K562 (cell line): ENCODE results near the gene ZFYVE28. TPM values are rescaled to one million over a fixed set of nuclear protein-coding genes. Genes with fewer than 3 reads are reported as not detected.

Experiments used
- ATAC-seq: fragments of 200-7000 bp; cut with Tn5 transposase; 3 replicates; pipeline ENCODE4 v1.9.1; 2020; ENCODE audit warnings: moderate library complexity
- BruUV-seq: library from RNA; stranded (reverse); fragments of 400-500 nt; replicated peaks from 2 replicates; lab custom pipeline; 2021; lab: Mats Ljungman, UMichigan
- CTCF ChIA-PET: fragments of 300-600 bp; formaldehyde crosslinking; extraction: SDS; loops from one replicate; lab custom pipeline; 2021; ENCODE audit warnings: low intra/inter-chr PET ratio; lab: Yijun Ruan, JAX
- POLR2A ChIA-PET: fragments of 300-600, 350-650 bp; sonication (Branson Sonifier 250); formaldehyde crosslinking; extraction: SDS; loops from one replicate; lab custom pipeline; 2021; ENCODE audit warnings: antibody characterized with exemption, inconsistent platforms; lab: Yijun Ruan, JAX
- DNase-seq, 4 experiments: peaks; one replicate each; pipeline versions ENCODE4 v3.0.0 to v3.0.0-alpha.2; 2011 to 2018; ENCODE audit warnings: low spot score in 3 of 4, mixed read lengths in 3 of 4; ENCODE audit errors: extremely low read depth in 1 of 4
- FAIRE-seq: peaks from 2 replicates; lab custom pipeline; 2011; peaks lifted over from hg19 to GRCh38; lab: Jason Lieb, UNC
- H2AFZ ChIP-seq: 2 replicates; pipeline ENCODE4 v1.6.0; 2011; ENCODE audit warnings: low read depth, low read length, control low read depth, inconsistent platforms
- H3K27ac ChIP-seq: fragments of 200-600 bp; 3 replicates; pipeline ENCODE4 v1.8.0; 2011; ENCODE audit warnings: low read depth, mild to moderate bottlenecking, control low read depth, inconsistent platforms, low read length, moderate library complexity, mixed read lengths; ENCODE audit errors: extremely low read depth
- H3K27me3 ChIP-seq, 2 experiments: fragments of 300-600 bp in 1 of 2; 2 replicates in 1 of 2; 3 replicates in 1 of 2; pipeline versions ENCODE4 v1.6.0 to v1.8.0; 2011; ENCODE audit warnings: inconsistent platforms in 2 of 2, low read length in 2 of 2, mild to moderate bottlenecking in 1 of 2, mixed read lengths in 1 of 2, moderate library complexity in 1 of 2; ENCODE audit not compliant: control insufficient read depth in 2 of 2, insufficient read depth in 2 of 2
- H3K36me3 ChIP-seq: fragments of 300-600 bp; 3 replicates; pipeline ENCODE4 v1.8.0; 2011; ENCODE audit warnings: mild to moderate bottlenecking, low read length, inconsistent platforms; ENCODE audit not compliant: control insufficient read depth, insufficient read depth
- H3K4me1 ChIP-seq, 2 experiments: fragments of 200-600 bp in 1 of 2; replicated peaks in 1 of 2; 2 replicates in 1 of 2; 3 replicates in 1 of 2; pipeline versions ENCODE4 v1.5.1 to v1.8.0; 2011; ENCODE audit warnings: inconsistent platforms in 2 of 2, low read length in 2 of 2, mild to moderate bottlenecking in 1 of 2, mixed read lengths in 1 of 2, moderate library complexity in 1 of 2; ENCODE audit not compliant: control insufficient read depth in 2 of 2, insufficient read depth in 2 of 2
- H3K4me2 ChIP-seq: 2 replicates; pipeline ENCODE4 v1.6.1; 2011; ENCODE audit warnings: low read length, control low read depth, inconsistent platforms, mixed read lengths; ENCODE audit not compliant: insufficient read depth
- H3K4me3 ChIP-seq: fragments of 200-600 bp; sonication (generic), shearing (Covaris generic); 2 replicates; pipeline ENCODE4 v1.5.1; 2016; ENCODE audit warnings: control low read depth, inconsistent platforms
- H3K79me2 ChIP-seq: fragments of 200-600 bp; 3 replicates; pipeline ENCODE4 v1.8.0; 2011; ENCODE audit warnings: low read length, inconsistent platforms; ENCODE audit not compliant: control insufficient read depth, insufficient read depth
- H3K9ac ChIP-seq, 2 experiments: 2 replicates each; pipeline versions ENCODE4 v1.6.0 to v1.6.1; 2011; ENCODE audit warnings: low read depth in 2 of 2, low read length in 2 of 2, control low read depth in 1 of 2, inconsistent platforms in 1 of 2, mild to moderate bottlenecking in 1 of 2, mixed read lengths in 1 of 2; ENCODE audit not compliant: insufficient read depth in 1 of 2
- H3K9me1 ChIP-seq: one replicate; pipeline ENCODE4 v1.6.0; 2011; ENCODE audit warnings: inconsistent platforms, mild to moderate bottlenecking, low read length, moderate library complexity; ENCODE audit not compliant: control insufficient read depth, insufficient read depth
- H3K9me3 ChIP-seq: replicated peaks from 2 replicates; pipeline ENCODE4 v1.5.1; 2011; ENCODE audit warnings: low read depth, low read length, inconsistent platforms; ENCODE audit not compliant: control insufficient read depth, insufficient read depth
- H4K20me1 ChIP-seq: replicated peaks from 2 replicates; pipeline ENCODE4 v1.6.1; 2011; ENCODE audit warnings: low read length, inconsistent platforms, mixed read lengths; ENCODE audit not compliant: control insufficient read depth, insufficient read depth
- EGR1 ChIP-seq: fragments of 450-650 bp; conservative IDR thresholded peaks from 2 replicates; pipeline ENCODE4 v1.6.1; 2017; ENCODE audit warnings: mild to moderate bottlenecking
- KLF13 ChIP-seq: fragments of 450-650 bp; IDR thresholded peaks from 2 replicates; pipeline ENCODE4 v1.6.1; 2016; ENCODE audit warnings: missing genetic modification characterization, low read depth, mild to moderate bottlenecking, missing compliant biosample characterization, moderate library complexity, borderline replicate concordance
- L3MBTL2 ChIP-seq: fragments of 450-650 bp; IDR thresholded peaks from 2 replicates; pipeline ENCODE4 v1.6.1; 2016; ENCODE audit warnings: mild to moderate bottlenecking, moderate library complexity
- PTTG1 ChIP-seq: fragments of 450-650 bp; IDR thresholded peaks from 2 replicates; pipeline ENCODE4 v1.6.1; 2016; ENCODE audit warnings: low read depth, mild to moderate bottlenecking, missing genetic modification characterization, missing compliant biosample characterization
- ZNF175 ChIP-seq: fragments of 200-800 bp; sonication (Bioruptor generic); IDR thresholded peaks from 2 replicates; pipeline ENCODE4 v1.6.1; 2016; ENCODE audit warnings: low read depth, mild to moderate bottlenecking, missing genetic modification characterization, missing compliant biosample characterization
- ZNF830 ChIP-seq: fragments of 250-450 bp; sonication (Bioruptor Pico); IDR thresholded peaks from 2 replicates; pipeline ENCODE4 v1.5.0; 2021; ENCODE audit warnings: mild to moderate bottlenecking
- WGBS: fragments of 100-300 bp; shearing (Covaris generic); methylation state at CpG from one replicate; pipeline ENCODE4 v1.1.6; 2016; ENCODE audit warnings: low coverage, mixed read lengths; ENCODE audit not compliant: insufficient coverage; ENCODE audit errors: missing lambda C conversion rate; 5-methylcytosine and 5-hydroxymethylcytosine counted together
- in situ Hi-C: fragments of 300-500 bp; cut with MboI; formaldehyde crosslinking; loops from 4 replicates; pipeline ENCODE4 v1.15.0; 2018; ENCODE audit warnings: inconsistent platforms, mixed read lengths
- intact Hi-C: fragments of 100-400 bp; cut with micrococcal nuclease; formaldehyde crosslinking; loops from 2 replicates; pipeline ENCODE4 v1.14.2; 2022
- polyA plus RNA-seq, 8 experiments: library from polyadenylated mRNA; depleted of rRNA in 4 of 8; stranded (reverse) in 5 of 8; unstranded in 3 of 8; fragments of >200 nt; fragmentation: Nextera tagmentation in 2 of 8; fragmentation: Illumina TruSeq in 1 of 8; extraction: Ambion mirVana in 2 of 8; extraction: Trizol in 1 of 8; gene quantifications; 2 replicates each; pipeline versions ENCODE4 v1.2.1 to v1.2.3, GENCODE V29; 2011 to 2014; ENCODE audit warnings: inconsistent platforms in 1 of 8, missing spikeins in 1 of 8
- total RNA-seq, 7 experiments: library from RNA; depleted of rRNA in 6 of 7; stranded (reverse); fragments of >200 nt in 6 of 7; fragmentation: Illumina TruSeq in 2 of 7; extraction: Trizol in 2 of 7; gene quantifications; 2 replicates each; pipeline versions ENCODE4 v1.2.1 to v1.2.3, GENCODE V29; 2011 to 2021; ENCODE audit warnings: low replicate concordance in 1 of 7
- TF ChIP-seq, protein P1 (sequence below): fragments of 450-650 bp; formaldehyde crosslinking; IDR thresholded peaks from 2 replicates; pipeline ENCODE4 v1.4.0; 2022; ENCODE audit warnings: missing genetic modification characterization

ZFYVE28 gene
- total and polyA plus RNA-seq, 9 of the 15 experiments (the other 6 are each of a cell fraction or from before 2014, with no cell fraction given) = 1.3 to 24.8 (median 8.9) TPM

DNA sequence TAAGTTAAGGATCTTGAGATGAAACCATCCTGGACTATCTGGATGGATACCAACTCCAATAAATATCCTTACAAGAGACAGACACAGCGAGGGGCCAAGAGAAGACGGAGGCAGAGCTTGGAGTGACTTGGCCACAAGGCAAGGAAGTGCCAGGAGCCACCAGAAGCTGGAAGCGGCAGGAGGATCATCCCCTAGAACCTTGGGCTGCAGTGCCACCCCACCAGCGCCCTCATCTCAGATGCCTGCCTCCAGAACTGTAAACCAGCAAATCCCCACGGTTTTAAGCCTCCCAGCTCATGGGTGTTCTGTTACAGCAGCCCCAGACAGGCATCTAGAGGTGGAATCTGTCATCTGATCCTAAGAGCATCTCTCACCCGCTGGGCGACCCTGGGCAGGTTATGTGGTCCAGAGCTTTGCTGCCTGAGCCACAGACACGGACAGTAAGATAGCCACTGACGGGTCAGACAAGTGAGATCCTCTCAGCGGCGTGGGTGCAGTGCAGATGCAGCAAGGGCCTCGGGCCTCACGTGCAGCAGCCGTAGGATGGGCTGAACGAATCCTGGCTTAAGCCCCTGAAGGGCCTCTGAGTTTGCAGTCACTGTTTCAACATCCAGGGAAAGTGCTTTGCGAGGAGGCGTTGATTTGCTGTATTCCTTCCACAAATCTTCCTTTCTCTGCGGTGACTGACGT lies 131.4 kb downstream of the ZFYVE28 start (continued):
- TF ChIP-seq, protein P1, sequence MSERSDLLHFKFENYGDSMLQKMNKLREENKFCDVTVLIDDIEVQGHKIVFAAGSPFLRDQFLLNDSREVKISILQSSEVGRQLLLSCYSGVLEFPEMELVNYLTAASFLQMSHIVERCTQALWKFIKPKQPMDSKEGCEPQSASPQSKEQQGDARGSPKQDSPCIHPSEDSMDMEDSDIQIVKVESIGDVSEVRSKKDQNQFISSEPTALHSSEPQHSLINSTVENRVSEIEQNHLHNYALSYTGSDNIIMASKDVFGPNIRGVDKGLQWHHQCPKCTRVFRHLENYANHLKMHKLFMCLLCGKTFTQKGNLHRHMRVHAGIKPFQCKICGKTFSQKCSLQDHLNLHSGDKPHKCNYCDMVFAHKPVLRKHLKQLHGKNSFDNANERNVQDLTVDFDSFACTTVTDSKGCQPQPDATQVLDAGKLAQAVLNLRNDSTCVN (CRISPR knock-in tag) = no peak
- TF ChIP-seq ZNF175 (CRISPR knock-in tag) = no peak
- no peak for TF ChIP-seq PTTG1
- no peak for TF ChIP-seq ZNF830 (CRISPR knock-in tag)

DNA sequence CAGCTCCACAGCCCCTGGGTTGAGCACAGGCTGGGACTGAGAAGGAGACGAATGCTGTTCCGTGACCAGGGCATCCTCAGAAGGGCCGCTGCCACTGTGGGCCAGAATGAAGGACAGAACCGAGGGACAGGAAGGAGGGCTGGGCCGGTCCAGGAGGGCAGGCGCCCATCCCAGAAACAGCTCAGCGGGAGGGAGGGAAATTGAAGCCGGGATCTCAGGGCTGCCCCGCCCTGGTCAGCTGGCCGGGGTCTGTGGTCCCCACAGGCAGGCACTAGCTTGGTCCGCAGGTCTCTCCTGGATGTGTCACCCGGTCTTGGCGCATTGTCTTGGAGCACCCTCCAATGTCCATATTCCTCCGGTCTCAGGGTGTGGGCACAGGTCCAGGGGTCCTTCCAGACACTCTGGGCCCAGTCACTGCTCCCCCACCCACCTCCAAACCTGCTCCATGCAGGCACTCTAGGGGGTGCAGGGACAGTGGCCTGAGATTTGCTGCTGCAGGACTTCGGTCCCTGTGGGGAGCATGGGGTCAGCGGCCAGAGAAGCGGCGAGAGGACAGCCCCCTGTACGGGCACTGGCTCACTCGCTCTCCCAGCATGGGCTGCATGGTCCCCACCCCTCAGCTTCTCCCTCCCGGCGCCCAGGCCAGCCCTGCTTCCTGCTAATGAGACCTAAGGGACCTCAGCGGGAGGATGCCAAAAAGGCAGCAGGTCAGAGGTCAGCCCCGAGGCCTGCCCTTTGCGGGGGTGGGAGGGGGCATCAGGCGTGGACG lies 132.6 kb downstream of the ZFYVE28 start:
- FAIRE-seq (no peak), ATAC-seq (no peak), DNase-seq (no peak)
- no peak overlapping the region for H3K27ac ChIP-seq
- BruUV-seq = no TSS peak
- no peaks in the 10 kb centered on the region for H3K9me3 ChIP-seq
- peak overlapping the region in 1 of 2 experiments; percentile 7; a peak in 1 of 4 replicates for H3K9ac ChIP-seq
- no peaks in the 10 kb centered on the region for H4K20me1 ChIP-seq
- peaks cover 2% of the 10 kb centered on the region for H3K9me1 ChIP-seq
- POLR2A ChIA-PET = interaction anchor here (0.6 kb wide), 1 partner anchor 573 kb away, joined by 3 read pairs; the partner anchor contains the start of gene SLBP
- in situ Hi-C loops = no loop called here
- intact Hi-C loops = no loop called here
- H2AFZ ChIP-seq = no peak overlapping the region
- H3K79me2 ChIP-seq = no peaks in the 10 kb centered on the region
- 73% methylated on average over 22 of the region's 27 CpGs for whole genome bisulfite sequencing
- H3K27me3 ChIP-seq = no peaks in the 10 kb centered on the region
- CTCF ChIA-PET = no interaction called here
- H3K4me2 ChIP-seq = no peak overlapping the region
- no peaks in the 10 kb centered on the region for H3K36me3 ChIP-seq
- H3K4me3 ChIP-seq = no peak overlapping the region
- peaks cover 0 to 34% of the 10 kb centered on the region in 2 experiments; a peak in 2 of 5 replicates for H3K4me1 ChIP-seq
- 0 out of 2 replicates have a peak, but pooled peaks have one; percentile 4 for TF ChIP-seq EGR1
- TF ChIP-seq KLF13 (tag) = no peak
- TF ChIP-seq L3MBTL2 = no peak
